ENCODE results near the gene RAB30. TPM values are rescaled to one million over a fixed set of nuclear protein-coding genes. Genes with fewer than 3 reads are reported as not detected.
"Not testable (repeated sequence)": the region's sequence is repeated elsewhere in the genome, so short reads cannot be mapped to it uniquely, and the experiment has no call there.

RAB30 gene
- total RNA-seq, 1 donor from 2014 or later: 160 TPM

GRCh38 chr11:82949352-82949751 is 122.3 kb downstream of the RAB30 start:
- Mint-ChIP-seq H3K36me3 (ENCODE audit: low read depth) (peaks cover 11% of the 10 kb centered on the region), H3K27me3 (no peaks in the 10 kb centered on the region), H3K4me3 (no peak overlapping the region), H3K27ac (no peak overlapping the region), H3K9me3 (peaks cover 18% of the 10 kb centered on the region), H3K4me1 (peaks cover 17% of the 10 kb centered on the region)
- TF ChIP-seq CTCF (IDR thresholded peaks at IDR 0.05): no peak
- ChIA-PET POLR2A (no interaction called here), CTCF (interaction anchor here (1.7 kb wide), 1 partner anchor 300 kb away, joined by 4 read pairs; no protein-coding TSS in a partner anchor)
- DNase-seq (no peak), ATAC-seq (ENCODE audit: low read depth) (no peak)
- intact Hi-C loops (cut with micrococcal nuclease): no loop called here

DNA sequence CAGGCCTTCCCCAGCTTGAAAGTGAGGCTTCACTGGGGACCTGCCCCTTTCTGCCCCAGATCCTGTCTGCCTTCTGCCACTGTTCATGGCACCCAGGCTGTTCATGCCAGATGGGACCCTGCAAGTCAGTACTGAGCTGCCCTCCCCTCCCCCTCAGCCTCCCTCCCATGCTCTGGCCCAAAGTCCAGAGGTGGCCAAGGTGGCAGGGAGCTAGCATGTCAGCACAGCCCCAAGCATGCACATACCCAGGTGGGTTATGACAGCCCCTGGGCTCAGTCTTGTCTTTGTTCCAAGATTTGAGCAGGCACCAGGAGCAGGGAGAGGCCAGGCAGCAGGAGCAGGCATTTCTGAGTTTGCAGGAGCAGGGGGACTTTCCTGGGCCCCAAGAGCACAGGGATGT is 126.0 kb downstream of the RAB30 start:
- H3K4me3 Mint-ChIP-seq: no peak overlapping the region
- ChIA-PET CTCF (no interaction called here), POLR2A (interaction anchor here (1.0 kb wide), 1 partner anchor 12 kb away, joined by 4 read pairs; no protein-coding TSS in a partner anchor)
- TF ChIP-seq CTCF (IDR thresholded peaks at IDR 0.05): no peak
- ATAC-seq (ENCODE audit: low read depth): no peak
- intact Hi-C loops (cut with micrococcal nuclease): no loop called here
- no peak overlapping the region for H3K27ac Mint-ChIP-seq
- no peaks in the 10 kb centered on the region for H3K27me3 Mint-ChIP-seq
- no peak for DNase-seq
- no peaks in the 10 kb centered on the region for H3K9me3 Mint-ChIP-seq
- no peaks in the 10 kb centered on the region for H3K36me3 Mint-ChIP-seq (ENCODE audit: low read depth)
- H3K4me1 Mint-ChIP-seq: peaks cover 2% of the 10 kb centered on the region

DNA sequence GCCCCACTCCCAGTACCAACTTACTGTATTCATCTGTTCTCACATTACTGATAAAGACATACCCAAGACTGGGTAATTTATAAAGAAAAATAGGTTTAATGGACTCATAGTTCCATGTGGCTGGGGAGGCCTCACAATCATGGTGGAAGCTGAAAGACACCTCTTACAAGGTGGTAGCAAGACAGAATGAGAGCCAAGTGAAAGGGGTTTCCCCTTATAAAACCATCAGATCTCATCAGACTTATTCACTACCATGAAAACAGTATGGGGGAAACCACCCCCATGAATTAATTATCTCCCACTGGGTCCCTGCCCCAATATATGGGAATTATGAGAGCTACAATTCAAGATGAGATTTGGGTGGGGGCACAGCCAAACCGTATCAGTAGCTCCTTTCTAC is 126.7 kb downstream of the RAB30 start:
- POLR2A ChIA-PET: interaction anchor here (0.6 kb wide), 1 partner anchor 138 kb away, joined by 9 read pairs; no protein-coding TSS in a partner anchor
- not testable (repeated sequence) for ATAC-seq (ENCODE audit: low read depth)

DNA sequence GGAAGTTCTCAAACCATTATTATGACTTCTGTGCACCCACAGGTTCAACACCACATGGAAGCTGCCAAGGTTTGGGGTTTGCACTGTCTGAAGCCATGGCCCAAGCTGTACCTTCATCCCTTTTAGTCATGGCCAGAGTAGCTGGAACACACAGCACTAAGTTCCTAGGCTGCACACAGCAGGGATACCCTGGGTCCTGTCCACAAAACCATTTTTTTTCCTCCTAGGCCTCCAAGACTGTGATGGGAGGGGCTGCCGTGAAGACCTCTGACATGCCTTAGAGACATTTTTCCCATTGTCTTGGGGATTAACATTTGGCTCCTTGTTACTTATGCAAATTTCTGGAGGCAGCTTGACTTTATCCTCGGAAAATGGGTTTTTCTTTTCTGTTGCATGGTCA is 127.5 kb downstream of the RAB30 start:
- no peak for DNase-seq
- Mint-ChIP-seq H3K4me1 (peaks cover 2% of the 10 kb centered on the region), H3K27me3 (no peaks in the 10 kb centered on the region), H3K9me3 (no peaks in the 10 kb centered on the region), H3K4me3 (no peak overlapping the region), H3K27ac (no peak overlapping the region), H3K36me3 (ENCODE audit: low read depth) (no peaks in the 10 kb centered on the region)
- intact Hi-C loops (cut with micrococcal nuclease): no loop called here
- ChIA-PET POLR2A (no interaction called here), CTCF (no interaction called here)
- TF ChIP-seq CTCF (IDR thresholded peaks at IDR 0.05): no peak
- ATAC-seq (ENCODE audit: low read depth): no peak

More for the DNA sequence above, 126.7 kb downstream of the RAB30 start:
- H3K27me3 Mint-ChIP-seq; H3K27ac Mint-ChIP-seq; H3K4me3 Mint-ChIP-seq; intact Hi-C loops (cut with micrococcal nuclease); H3K4me1 Mint-ChIP-seq; H3K9me3 Mint-ChIP-seq; DNase-seq; H3K36me3 Mint-ChIP-seq (ENCODE audit: low read depth); CTCF ChIA-PET: not testable (repeated sequence)

GRCh38 chr11:82943430-82943829 is 128.3 kb downstream of the RAB30 start:
- intact Hi-C loops (cut with micrococcal nuclease); CTCF ChIA-PET; POLR2A ChIA-PET; DNase-seq; H3K27me3 Mint-ChIP-seq; ATAC-seq (ENCODE audit: low read depth); H3K36me3 Mint-ChIP-seq (ENCODE audit: low read depth); H3K9me3 Mint-ChIP-seq; H3K4me1 Mint-ChIP-seq; H3K4me3 Mint-ChIP-seq; H3K27ac Mint-ChIP-seq: not testable (repeated sequence)

GRCh38 chr11:82942376-82942775 is 129.3 kb downstream of the RAB30 start:
- ChIA-PET CTCF (interaction anchor here (0.8 to 1.1 kb wide), 2 partner anchors 11 to 252 kb away, joined by 3 read pairs; no protein-coding TSS in a partner anchor), POLR2A (interaction anchor here (0.5 to 1.4 kb wide), 3 partner anchors 97 to 344 kb away, joined by 3 read pairs; partner anchors contain the start of gene CCDC90B)
- Mint-ChIP-seq H3K27me3 (no peaks in the 10 kb centered on the region), H3K9me3 (no peaks in the 10 kb centered on the region), H3K4me3 (no peak overlapping the region), H3K27ac (no peak overlapping the region), H3K36me3 (ENCODE audit: low read depth) (no peaks in the 10 kb centered on the region), H3K4me1 (peaks cover 2% of the 10 kb centered on the region)
- no peak for TF ChIP-seq CTCF (IDR thresholded peaks at IDR 0.05)
- DNase-seq: no peak
- ATAC-seq (ENCODE audit: low read depth): no peak
- intact Hi-C loops (cut with micrococcal nuclease): no loop called here

All from activated B cell treated with CpG ODN at 0.5 μM for 24 hours (primary cell).